Measurements from ENCODE around the gene FILIP1L.

The FILIP1L gene

GRCh38 chr3:100044369-100044768 lies 69.9 kb downstream of the FILIP1L start:
- TF ChIP-seq CTCF (IDR thresholded peaks at IDR 0.05; ENCODE audit: borderline replicate concordance, insufficient read depth, low read depth, low read length) = no peak
- H3K4me3 ChIP-seq (ENCODE audit: low read depth, low read length) = no peak overlapping the region

GRCh38 chr3:100043271-100043670 lies 71.0 kb downstream of the FILIP1L start:
- no peak for TF ChIP-seq CTCF (IDR thresholded peaks at IDR 0.05; ENCODE audit: borderline replicate concordance, insufficient read depth, low read depth, low read length)
- no peak overlapping the region for H3K4me3 ChIP-seq (ENCODE audit: low read depth, low read length)

GRCh38 chr3:100042166-100042981 lies 71.9 kb downstream of the FILIP1L start:
- TF ChIP-seq CTCF (IDR thresholded peaks at IDR 0.05; ENCODE audit: borderline replicate concordance, insufficient read depth, low read depth, low read length) = no peak

GRCh38 chr3:100041328-100041749 lies 73.0 kb downstream of the FILIP1L start:
- no peak overlapping the region for H3K4me3 ChIP-seq (ENCODE audit: low read depth, low read length)
- TF ChIP-seq CTCF (IDR thresholded peaks at IDR 0.05; ENCODE audit: borderline replicate concordance, insufficient read depth, low read depth, low read length) = no peak

More at GRCh38 chr3:100042166-100042981, 71.9 kb downstream of the FILIP1L start:
- no peak overlapping the region for H3K4me3 ChIP-seq (ENCODE audit: low read depth, low read length)

GRCh38 chr3:100040451-100041225 lies 73.7 kb downstream of the FILIP1L start:
- no peak for TF ChIP-seq CTCF (IDR thresholded peaks at IDR 0.05; ENCODE audit: borderline replicate concordance, insufficient read depth, low read depth, low read length)
- no peak overlapping the region for H3K4me3 ChIP-seq (ENCODE audit: low read depth, low read length)

- TF ChIP-seq CTCF (IDR thresholded peaks at IDR 0.05; ENCODE audit: borderline replicate concordance, insufficient read depth, low read depth, low read length) = no peak
- H3K4me3 ChIP-seq (ENCODE audit: low read depth, low read length) = no peak overlapping the region
These were observed 75.2 kb downstream of the FILIP1L start for GRCh38 chr3:100039075-100039474.

Measured in GM12875 (cell line).